NT2/D1 (cell line): ENCODE data around the gene STMP1.
"Not testable (repeated sequence)": the region's sequence is repeated elsewhere in the genome, so short reads cannot be mapped to it uniquely, and the experiment has no call there.

ENCODE experiments used
- DNase-seq: peaks from one replicate; pipeline ENCODE4 v3.0.0-alpha.2; 2011; ENCODE audit warnings: low read depth, low spot score
- H3K27me3 ChIP-seq: 2 replicates; pipeline ENCODE4 v1.6.0; 2011; ENCODE audit warnings: mild to moderate bottlenecking; ENCODE audit not compliant: insufficient read length, insufficient read depth
- H3K36me3 ChIP-seq: 2 replicates; pipeline ENCODE4 v1.6.1; 2011; ENCODE audit warnings: mild to moderate bottlenecking, low read length, mixed read lengths; ENCODE audit not compliant: insufficient read depth, insufficient read length
- H3K4me1 ChIP-seq: 2 replicates; pipeline ENCODE4 v1.5.1; 2011; ENCODE audit not compliant: insufficient read depth, insufficient read length
- H3K4me3 ChIP-seq: 2 replicates; pipeline ENCODE4 v1.5.1; 2011; ENCODE audit warnings: low read depth; ENCODE audit not compliant: insufficient read length
- H3K9ac ChIP-seq: 2 replicates; pipeline ENCODE4 v1.6.0; 2011; ENCODE audit warnings: low read depth; ENCODE audit not compliant: insufficient read length
- H3K9me3 ChIP-seq: 2 replicates; pipeline ENCODE4 v1.5.1; 2011; ENCODE audit warnings: mild to moderate bottlenecking, low read length; ENCODE audit not compliant: insufficient read depth
- SUZ12 ChIP-seq: IDR thresholded peaks from 2 replicates; pipeline ENCODE4 v1.6.1; 2011; ENCODE audit not compliant: insufficient read length, insufficient read depth; ENCODE audit errors: extremely low read depth
- YY1 ChIP-seq: IDR thresholded peaks from 2 replicates; pipeline ENCODE4 v1.6.1; 2011; ENCODE audit not compliant: insufficient read length, insufficient read depth
- ZNF274 ChIP-seq: IDR thresholded peaks from 2 replicates; pipeline ENCODE4 v1.6.1; 2011; ENCODE audit warnings: mild to moderate bottlenecking, low read depth, low read length

Gene STMP1

GRCh38 chr7:135687466-135687865, 25.2 kb downstream of the STMP1 start:
- no peak overlapping the region for H3K9ac ChIP-seq
- no peak for DNase-seq
- H3K4me1 ChIP-seq = no peaks in the 10 kb centered on the region
- no peaks in the 10 kb centered on the region for H3K9me3 ChIP-seq
- no peaks in the 10 kb centered on the region for H3K27me3 ChIP-seq
- no peak overlapping the region for H3K4me3 ChIP-seq
- peaks cover 4% of the 10 kb centered on the region for H3K36me3 ChIP-seq
- TF ChIP-seq SUZ12 (no peak), ZNF274 (no peak), YY1 (no peak)

DNA sequence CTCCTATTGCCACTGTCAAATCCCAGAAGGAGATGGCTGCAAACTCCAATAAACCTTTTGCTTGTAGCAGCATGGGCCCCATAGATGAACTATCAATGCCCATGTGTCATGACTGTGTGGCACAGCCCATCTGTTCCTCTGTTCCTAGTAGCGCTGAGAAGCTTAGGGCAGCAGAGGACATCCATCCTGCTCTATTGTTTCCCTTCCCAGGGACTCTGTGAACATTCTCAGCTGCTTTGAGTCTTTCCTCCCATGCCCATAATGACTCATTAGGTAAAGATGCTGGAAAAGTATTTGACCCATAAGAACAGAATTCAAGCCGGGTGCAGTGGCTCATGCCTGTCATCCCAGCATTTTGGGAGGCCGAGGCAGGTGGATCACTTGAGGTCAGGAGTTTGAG, 28.3 kb downstream of the STMP1 start:
- Histone ChIP-seq H3K9me3 (no peaks in the 10 kb centered on the region), H3K9ac (no peak overlapping the region), H3K36me3 (no peaks in the 10 kb centered on the region), H3K4me3 (no peak overlapping the region), H3K27me3 (no peaks in the 10 kb centered on the region), H3K4me1 (no peaks in the 10 kb centered on the region)
- TF ChIP-seq SUZ12 (no peak), ZNF274 (no peak), YY1 (no peak)
- DNase-seq = no peak

GRCh38 chr7:135692055-135692454, 29.7 kb downstream of the STMP1 start:
- Histone ChIP-seq H3K4me3 (no peak overlapping the region), H3K9me3 (no peaks in the 10 kb centered on the region), H3K27me3 (no peaks in the 10 kb centered on the region), H3K36me3 (no peaks in the 10 kb centered on the region), H3K9ac (no peak overlapping the region), H3K4me1 (no peaks in the 10 kb centered on the region)
- DNase-seq = no peak
- no peak for TF ChIP-seq SUZ12
- no peak for TF ChIP-seq YY1
- TF ChIP-seq ZNF274 = no peak

GRCh38 chr7:135692606-135693005, 30.3 kb downstream of the STMP1 start:
- not testable (repeated sequence) for H3K4me3 ChIP-seq, H3K36me3 ChIP-seq, DNase-seq, H3K27me3 ChIP-seq, H3K9ac ChIP-seq, H3K4me1 ChIP-seq, H3K9me3 ChIP-seq

DNA sequence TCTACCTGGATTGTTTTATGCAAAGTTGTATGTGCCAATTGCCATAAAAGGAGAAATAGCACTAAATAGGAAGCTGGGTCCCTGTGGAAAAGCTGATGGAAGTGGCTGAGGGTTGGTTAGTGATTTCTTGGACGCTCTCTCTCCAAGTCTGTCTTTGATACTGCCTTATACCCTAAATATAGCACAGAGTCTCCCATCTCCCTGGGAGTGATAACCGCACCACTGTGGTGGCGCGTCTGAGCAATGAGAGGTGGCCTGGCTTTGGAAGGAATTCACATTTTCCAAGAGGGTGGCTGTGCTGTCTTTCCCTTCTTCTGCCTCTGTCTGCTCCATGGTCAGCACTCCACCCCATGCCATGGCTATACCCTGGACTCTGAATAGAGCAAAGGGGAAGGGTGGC, 31.2 kb downstream of the STMP1 start:
- H3K4me1 ChIP-seq = no peaks in the 10 kb centered on the region
- H3K4me3 ChIP-seq = no peak overlapping the region
- no peaks in the 10 kb centered on the region for H3K9me3 ChIP-seq
- DNase-seq = no peak
- H3K9ac ChIP-seq = no peak overlapping the region
- no peaks in the 10 kb centered on the region for H3K36me3 ChIP-seq
- TF ChIP-seq YY1 (no peak), ZNF274 (no peak), SUZ12 (no peak)
- no peaks in the 10 kb centered on the region for H3K27me3 ChIP-seq

DNA sequence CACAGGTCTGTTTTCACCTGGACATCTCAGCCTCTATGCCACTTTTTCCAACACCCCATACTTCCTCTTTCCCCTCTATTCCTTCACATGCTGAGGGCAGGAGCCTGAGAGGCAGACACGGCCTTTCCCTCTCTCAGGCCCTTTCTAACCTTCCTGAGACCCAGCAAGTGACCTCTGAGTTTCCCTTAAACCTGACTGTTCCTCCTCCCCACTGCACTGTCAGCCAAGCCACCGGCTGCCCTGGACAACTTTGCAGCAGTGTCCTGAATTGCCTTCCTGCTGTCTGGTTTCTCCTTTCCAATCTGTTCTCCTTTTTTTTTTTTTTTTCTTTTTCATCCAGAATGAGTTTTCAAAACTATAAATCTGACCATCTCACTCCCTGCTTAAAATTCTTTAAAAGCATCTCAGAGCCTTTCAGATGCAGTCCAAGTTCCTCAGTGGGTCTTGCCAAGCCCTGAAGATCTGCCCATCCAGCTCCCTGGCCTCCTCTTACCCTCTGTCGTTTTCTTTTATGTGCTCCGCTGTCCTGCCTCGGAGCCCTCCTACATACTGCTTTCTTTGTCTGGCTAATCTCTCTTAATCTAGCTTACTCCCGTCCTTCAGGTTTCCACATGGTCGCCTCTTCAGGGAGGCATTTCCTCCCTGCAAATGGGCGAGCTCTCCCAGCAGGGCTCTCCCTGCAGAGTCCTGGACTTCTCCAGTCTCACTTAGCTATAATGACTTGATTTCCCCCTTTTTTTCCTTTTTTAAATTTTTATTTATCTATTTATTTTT, 35.1 kb downstream of the STMP1 start:
- Histone ChIP-seq H3K27me3 (no peaks in the 10 kb centered on the region), H3K4me3 (no peak overlapping the region), H3K4me1 (no peaks in the 10 kb centered on the region), H3K9ac (no peak overlapping the region), H3K9me3 (no peaks in the 10 kb centered on the region), H3K36me3 (no peaks in the 10 kb centered on the region)
- no peak for TF ChIP-seq ZNF274
- no peak for TF ChIP-seq YY1
- no peak for DNase-seq

GRCh38 chr7:135704074-135704473, 41.8 kb downstream of the STMP1 start:
- TF ChIP-seq SUZ12 (no peak), ZNF274 (no peak), YY1 (no peak)
- Histone ChIP-seq H3K36me3 (no peaks in the 10 kb centered on the region), H3K4me1 (no peaks in the 10 kb centered on the region), H3K4me3 (no peak overlapping the region), H3K9ac (no peak overlapping the region), H3K9me3 (no peaks in the 10 kb centered on the region), H3K27me3 (no peaks in the 10 kb centered on the region)
- DNase-seq = peak; percentile 42

GRCh38 chr7:135704698-135705097, 42.4 kb downstream of the STMP1 start:
- no peak for DNase-seq
- Histone ChIP-seq H3K4me1 (no peaks in the 10 kb centered on the region), H3K36me3 (no peaks in the 10 kb centered on the region), H3K9me3 (no peaks in the 10 kb centered on the region), H3K27me3 (no peaks in the 10 kb centered on the region), H3K4me3 (no peak overlapping the region), H3K9ac (no peak overlapping the region)
- TF ChIP-seq YY1 (no peak), SUZ12 (no peak), ZNF274 (no peak)
